ENCODE measurements around the gene MARVELD1. TPM values are rescaled to one million over a fixed set of nuclear protein-coding genes. Genes with fewer than 3 reads are reported as not detected.

MARVELD1 gene
- total RNA-seq (10 to 100 TPM in 4 of 9 donors, 1 to 10 TPM in 5; 4.2 to 23.5 (median 9.3) TPM), polyA plus RNA-seq (10 to 100 TPM in 2 of 3 donors, 1 to 10 TPM in 1; 6.3 to 11.7 (median 10.7) TPM)
- long read RNA-seq, donor 1, partial matches to known transcripts, result 0 of 3 reads
- long read RNA-seq, donor 1, other reads (novel, unspliced or antisense), result 0 of 3 reads
- long read RNA-seq, donor 2, partial matches to known transcripts, result 0 of 1 reads
- long read RNA-seq, donor 2, other reads (novel, unspliced or antisense), result 0 of 1 reads
- long read RNA-seq, donor 3, partial matches to known transcripts, result 0 of 4 reads
- long read RNA-seq, donor 3, other reads (novel, unspliced or antisense), result 0 of 4 reads
- long read RNA-seq, donor 4, partial matches to known transcripts, result 0 of 2 reads
- long read RNA-seq, donor 4, other reads (novel, unspliced or antisense), result 0 of 2 reads
- long read RNA-seq, donor 5, transcript MARVELD1-201 (2 exons, 3,221 nt), result major isoform, 37 of 38 reads
- long read RNA-seq, donor 5, partial matches to known transcripts, result 0 of 38 reads
- long read RNA-seq, donor 5, other reads (novel, unspliced or antisense), result 1 of 38 reads
- long read RNA-seq, donor 6, partial matches to known transcripts, result 2 of 4 reads
- long read RNA-seq, donor 6, other reads (novel, unspliced or antisense), result 0 of 4 reads
- long read RNA-seq, donor 7, transcript MARVELD1-201 (2 exons, 3,221 nt), result major isoform, 6 of 6 reads
- long read RNA-seq, donor 7, partial matches to known transcripts, result 0 of 6 reads
- long read RNA-seq, donor 7, other reads (novel, unspliced or antisense), result 0 of 6 reads
- long read RNA-seq, donor 8, partial matches to known transcripts, result 0 of 1 reads
- long read RNA-seq, donor 8, other reads (novel, unspliced or antisense), result 0 of 1 reads
- long read RNA-seq, donor 9, partial matches to known transcripts, result 0 of 2 reads
- long read RNA-seq, donor 9, other reads (novel, unspliced or antisense), result 0 of 2 reads
- long read RNA-seq, donor 10, partial matches to known transcripts, result 0 of 4 reads
- long read RNA-seq, donor 10, other reads (novel, unspliced or antisense), result 0 of 4 reads

DNA sequence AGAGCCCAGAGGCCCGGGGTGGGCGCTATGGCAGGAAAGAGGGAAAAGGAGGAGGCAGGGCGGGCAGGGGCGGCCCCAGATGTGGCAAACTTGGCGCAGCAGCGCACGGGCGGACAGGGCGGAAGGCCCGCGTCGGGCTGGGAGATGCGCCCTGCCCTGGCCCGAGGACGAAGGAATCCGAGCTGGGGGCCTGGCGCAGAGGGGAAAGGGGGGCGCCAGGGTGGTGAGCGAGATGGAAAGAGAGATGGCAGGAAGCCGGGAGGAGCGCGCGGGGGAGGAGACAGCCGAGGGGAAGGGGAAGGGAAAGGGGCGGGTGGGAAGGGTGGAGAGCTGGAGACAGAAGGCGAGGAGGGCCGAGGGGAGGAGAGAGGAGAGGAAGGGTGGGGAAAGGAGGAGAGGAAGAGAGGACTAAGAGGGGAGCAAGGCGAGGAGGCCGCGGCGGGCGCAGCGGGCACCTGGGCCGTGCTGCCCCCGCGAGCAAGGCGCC lies at the start of gene MARVELD1:
Gene MARVELD1, plus strand, starts transcription at position 392 of the 487 bp plus-strand sequence. CDS start 147 bp downstream, outside the sequence.
- WGBS, 4 donors, result 9 to 11% (median 10%) methylated on average over 25 to 36 of the region's 37 CpGs
- H3K9me3 ChIP-seq (replicated peaks in 1 of 3), result no peaks in the 10 kb centered on the region

DNA sequence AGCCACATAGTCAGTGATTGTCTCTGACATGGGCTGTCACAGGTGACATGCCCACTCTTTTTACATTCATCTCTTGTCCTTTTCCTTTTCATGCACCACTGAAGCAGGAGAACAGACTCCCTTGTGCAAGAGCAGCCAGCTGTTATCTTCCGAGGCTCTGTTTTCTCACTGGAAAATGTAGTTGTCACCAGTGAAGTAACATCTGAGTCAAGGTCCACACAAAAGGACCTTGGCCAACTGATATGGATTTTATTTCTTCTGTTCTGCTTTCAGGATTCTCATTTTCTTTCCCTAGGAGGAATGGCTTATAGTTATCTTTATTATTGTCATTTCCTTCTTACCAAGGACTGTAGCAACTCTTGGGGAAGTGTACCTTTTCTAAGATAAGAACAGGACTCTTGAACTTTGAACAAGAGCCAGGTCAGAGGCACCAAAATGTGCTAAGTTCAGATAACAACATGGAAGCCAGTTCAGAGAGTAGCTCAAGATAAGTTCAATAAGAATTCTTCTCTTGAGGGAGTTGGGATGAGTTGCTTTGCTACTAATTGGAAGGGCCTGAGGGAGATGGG lies 49.2 kb upstream of the MARVELD1 start:
- TF ChIP-seq, protein P1, sequence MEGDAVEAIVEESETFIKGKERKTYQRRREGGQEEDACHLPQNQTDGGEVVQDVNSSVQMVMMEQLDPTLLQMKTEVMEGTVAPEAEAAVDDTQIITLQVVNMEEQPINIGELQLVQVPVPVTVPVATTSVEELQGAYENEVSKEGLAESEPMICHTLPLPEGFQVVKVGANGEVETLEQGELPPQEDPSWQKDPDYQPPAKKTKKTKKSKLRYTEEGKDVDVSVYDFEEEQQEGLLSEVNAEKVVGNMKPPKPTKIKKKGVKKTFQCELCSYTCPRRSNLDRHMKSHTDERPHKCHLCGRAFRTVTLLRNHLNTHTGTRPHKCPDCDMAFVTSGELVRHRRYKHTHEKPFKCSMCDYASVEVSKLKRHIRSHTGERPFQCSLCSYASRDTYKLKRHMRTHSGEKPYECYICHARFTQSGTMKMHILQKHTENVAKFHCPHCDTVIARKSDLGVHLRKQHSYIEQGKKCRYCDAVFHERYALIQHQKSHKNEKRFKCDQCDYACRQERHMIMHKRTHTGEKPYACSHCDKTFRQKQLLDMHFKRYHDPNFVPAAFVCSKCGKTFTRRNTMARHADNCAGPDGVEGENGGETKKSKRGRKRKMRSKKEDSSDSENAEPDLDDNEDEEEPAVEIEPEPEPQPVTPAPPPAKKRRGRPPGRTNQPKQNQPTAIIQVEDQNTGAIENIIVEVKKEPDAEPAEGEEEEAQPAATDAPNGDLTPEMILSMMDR (IDR thresholded peaks at IDR 0.05), result no peak
- no peak for TF ChIP-seq POLR2A (IDR thresholded peaks at IDR 0.05)
- DNase-seq, result peak in 3 of 7 donors; percentile 59 to 65 (median 64)
- no peak overlapping the region for H3K4me3 ChIP-seq
- H3K9me3 ChIP-seq (replicated peaks in 1 of 3), result no peaks in the 10 kb centered on the region
- H3K36me3 ChIP-seq (replicated peaks in 1 of 2), result peaks cover 0 to 63% of the 10 kb centered on the region in 2 donors
- H3K4me1 ChIP-seq (replicated peaks in 1 of 2), result peaks cover 0 to 16% of the 10 kb centered on the region in 2 donors
- H3K27ac ChIP-seq, result peak overlapping the region in 3 of 5 donors; percentile 18 to 73 (median 45)
- intact Hi-C loops (cut with DNase I), result no loop called here
- WGBS, 4 donors, result 36 to 64% (median 40%) methylated on average over 1 of the region's 1 CpG
- no peaks in the 10 kb centered on the region for H3K27me3 ChIP-seq

More for the DNA sequence above, at the start of gene MARVELD1:
- intact Hi-C loops (cut with DNase I), result no loop called here
- DNase-seq, result peak in 6 of 7 donors; percentile 41 to 70 (median 49)
- Histone ChIP-seq H3K27ac (peak within 1 kb of the TSS; percentile 20 to 89 (median 72)), H3K27me3 (no peaks in the 10 kb centered on the region), H3K36me3 (replicated peaks in 1 of 2) (peaks cover 0 to 9% of the 10 kb centered on the region in 2 donors), H3K4me3 (peak within 1 kb of the TSS; percentile 9 to 52 (median 36)), H3K4me1 (replicated peaks in 1 of 2) (peaks cover 0 to 19% of the 10 kb centered on the region in 2 donors)
- TF ChIP-seq, protein P1 (IDR thresholded peaks at IDR 0.05), result no peak
- TF ChIP-seq POLR2A (IDR thresholded peaks at IDR 0.05), result no peak

DNA sequence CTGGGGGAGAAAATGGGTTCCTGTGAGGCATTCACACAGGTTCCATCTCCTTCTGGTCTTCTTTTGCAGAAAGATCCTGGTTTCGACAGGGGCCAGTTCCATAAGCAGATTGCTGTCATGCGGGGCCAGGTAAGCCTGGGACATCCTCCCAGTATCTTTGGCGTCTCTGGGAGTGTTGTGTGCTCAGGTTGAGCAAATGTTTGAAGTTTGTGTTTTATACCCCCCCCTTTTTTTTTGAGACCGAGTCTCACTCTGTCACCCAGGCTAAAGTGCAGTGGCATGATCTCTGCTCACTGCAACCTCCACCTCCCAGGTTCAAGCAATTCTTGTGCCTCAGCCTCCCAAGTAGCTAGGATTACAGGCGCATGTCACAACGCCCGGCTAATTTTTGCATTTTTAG lies 46.5 kb upstream of the MARVELD1 start:
- Histone ChIP-seq H3K4me3 (no peak overlapping the region), H3K36me3 (replicated peaks in 1 of 2) (peaks cover 0 to 77% of the 10 kb centered on the region in 2 donors), H3K27ac (no peak overlapping the region), H3K4me1 (replicated peaks in 1 of 2) (peaks cover 0 to 16% of the 10 kb centered on the region in 2 donors), H3K9me3 (replicated peaks in 1 of 3) (no peaks in the 10 kb centered on the region), H3K27me3 (no peaks in the 10 kb centered on the region)
- TF ChIP-seq, protein P1 (IDR thresholded peaks at IDR 0.05), result no peak
- TF ChIP-seq POLR2A (IDR thresholded peaks at IDR 0.05), result no peak
- intact Hi-C loops (cut with DNase I), result no loop called here
- WGBS, 4 donors, result 92 to 96% (median 93%) methylated on average over 7 of the region's 7 CpGs
- DNase-seq, result no peak
